HG02763 (cell line): ENCODE measurements around the gene ODAD3.
"Not testable (repeated sequence)": the region's sequence is repeated elsewhere in the genome, so short reads cannot be mapped to it uniquely, and the experiment has no call there.

Experiments used
- ATAC-seq: cut with Tn5 transposase; IDR thresholded peaks from one replicate; pipeline ENCODE4 v1.9.1; 2021; ENCODE audit warnings: mild to moderate bottlenecking, moderate library complexity; ENCODE audit not compliant: unreplicated experiment

ODAD3 gene

GRCh38 chr19:11435057-11435832 is at the start of gene ODAD3, which contains the start of gene PRKCSH:
Gene ODAD3 (minus strand): TSS chr19:11435121. CDS start chr19:11435016, 105 bp downstream.
Gene PRKCSH (plus strand): TSS chr19:11435635. CDS start chr19:11436118, 483 bp downstream.
- peak; percentile 92 for ATAC-seq

GRCh38 chr19:11483366-11484111 is 48.6 kb upstream of the ODAD3 start:
- no peak for ATAC-seq

- peak; percentile 70 for ATAC-seq
Observed at GRCh38 chr19:11482384-11483050, 47.6 kb upstream of the ODAD3 start.

- ATAC-seq = peak; percentile 63
Observed at GRCh38 chr19:11481534-11482383, 46.8 kb upstream of the ODAD3 start.

- ATAC-seq = no peak
Observed at GRCh38 chr19:11480715-11481533, 46.0 kb upstream of the ODAD3 start, which contains the start of gene ELAVL3. Gene ELAVL3 (minus strand): TSS chr19:11481046. CDS start chr19:11480608, 438 bp downstream.

- no peak for ATAC-seq
Observed at GRCh38 chr19:11479898-11480714, 45.2 kb upstream of the ODAD3 start.

- ATAC-seq = no peak
Observed at GRCh38 chr19:11479090-11479897, 44.4 kb upstream of the ODAD3 start.

GRCh38 chr19:11478167-11479089 is 43.5 kb upstream of the ODAD3 start:
- no peak for ATAC-seq

GRCh38 chr19:11475861-11476260 is 40.9 kb upstream of the ODAD3 start:
- ATAC-seq = no peak

GRCh38 chr19:11475343-11475742 is 40.4 kb upstream of the ODAD3 start:
- not testable (repeated sequence) for ATAC-seq

GRCh38 chr19:11473725-11474124 is 38.8 kb upstream of the ODAD3 start:
- no peak for ATAC-seq

- ATAC-seq = not testable (repeated sequence)
Observed at GRCh38 chr19:11468266-11468845, 33.4 kb upstream of the ODAD3 start.

- ATAC-seq = no peak
Observed at GRCh38 chr19:11465600-11465999, 30.7 kb upstream of the ODAD3 start.

GRCh38 chr19:11464333-11465265 is 29.7 kb upstream of the ODAD3 start:
- no peak for ATAC-seq

- ATAC-seq = no peak
Observed at GRCh38 chr19:11463391-11463790, 28.5 kb upstream of the ODAD3 start.
